HG03469 (cell line): ENCODE results near the gene VSIG4.
"Not testable (repeated sequence)": the region's sequence is repeated elsewhere in the genome, so short reads cannot be mapped to it uniquely, and the experiment has no call there.

Source experiments
- ATAC-seq: cut with Tn5 transposase; IDR thresholded peaks from one replicate; pipeline ENCODE4 v1.9.1; 2021; ENCODE audit warnings: mild to moderate bottlenecking, moderate library complexity, moderate number of reproducible peaks; ENCODE audit not compliant: unreplicated experiment

The VSIG4 gene, protein sequence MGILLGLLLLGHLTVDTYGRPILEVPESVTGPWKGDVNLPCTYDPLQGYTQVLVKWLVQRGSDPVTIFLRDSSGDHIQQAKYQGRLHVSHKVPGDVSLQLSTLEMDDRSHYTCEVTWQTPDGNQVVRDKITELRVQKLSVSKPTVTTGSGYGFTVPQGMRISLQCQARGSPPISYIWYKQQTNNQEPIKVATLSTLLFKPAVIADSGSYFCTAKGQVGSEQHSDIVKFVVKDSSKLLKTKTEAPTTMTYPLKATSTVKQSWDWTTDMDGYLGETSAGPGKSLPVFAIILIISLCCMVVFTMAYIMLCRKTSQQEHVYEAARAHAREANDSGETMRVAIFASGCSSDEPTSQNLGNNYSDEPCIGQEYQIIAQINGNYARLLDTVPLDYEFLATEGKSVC

DNA sequence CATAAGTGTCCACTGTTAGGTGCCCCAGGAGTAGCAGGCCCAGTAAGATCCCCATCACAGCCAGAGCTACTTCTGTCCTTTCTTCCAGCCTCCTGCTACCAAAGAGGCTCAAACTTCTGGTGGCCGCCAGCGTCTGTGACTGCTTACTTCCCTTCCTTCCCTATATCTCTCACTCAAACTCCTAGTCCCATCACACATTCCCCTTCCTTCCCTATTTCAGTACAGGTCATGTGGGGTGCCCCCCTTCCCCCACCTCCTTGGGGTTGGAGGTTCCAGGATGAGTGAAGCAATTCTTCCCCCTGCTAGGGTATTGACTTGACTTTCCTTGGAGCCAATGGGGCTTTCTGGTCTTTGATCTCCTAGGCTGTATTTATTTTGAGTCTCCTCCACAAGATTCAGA is at the start of gene VSIG4:
TSS of gene VSIG4 (minus strand) at position 137 of the 400 bp plus-strand sequence. CDS start at position 55, 82 bp downstream.
- ATAC-seq: no peak

DNA sequence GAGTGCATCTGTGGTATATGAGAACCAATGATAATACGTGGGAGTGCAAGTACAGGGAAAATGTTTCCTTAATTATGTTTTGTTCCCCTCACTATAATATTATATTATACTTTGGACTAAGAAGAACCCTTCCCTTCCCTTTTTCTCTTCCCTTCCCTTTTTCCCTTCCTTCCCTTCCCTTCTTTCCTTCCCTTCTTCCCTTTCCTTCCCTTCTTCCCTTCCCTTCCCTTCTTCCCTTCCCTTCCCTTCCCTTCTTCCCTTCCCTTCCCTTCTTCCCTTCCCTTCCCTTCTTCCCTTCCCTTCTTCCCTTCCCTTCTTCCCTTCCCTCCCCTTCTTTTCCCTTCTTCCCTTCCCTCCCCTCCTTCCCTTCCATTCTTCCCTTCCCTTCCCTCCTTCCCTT is 36.9 kb upstream of the VSIG4 start:
- ATAC-seq: no peak

DNA sequence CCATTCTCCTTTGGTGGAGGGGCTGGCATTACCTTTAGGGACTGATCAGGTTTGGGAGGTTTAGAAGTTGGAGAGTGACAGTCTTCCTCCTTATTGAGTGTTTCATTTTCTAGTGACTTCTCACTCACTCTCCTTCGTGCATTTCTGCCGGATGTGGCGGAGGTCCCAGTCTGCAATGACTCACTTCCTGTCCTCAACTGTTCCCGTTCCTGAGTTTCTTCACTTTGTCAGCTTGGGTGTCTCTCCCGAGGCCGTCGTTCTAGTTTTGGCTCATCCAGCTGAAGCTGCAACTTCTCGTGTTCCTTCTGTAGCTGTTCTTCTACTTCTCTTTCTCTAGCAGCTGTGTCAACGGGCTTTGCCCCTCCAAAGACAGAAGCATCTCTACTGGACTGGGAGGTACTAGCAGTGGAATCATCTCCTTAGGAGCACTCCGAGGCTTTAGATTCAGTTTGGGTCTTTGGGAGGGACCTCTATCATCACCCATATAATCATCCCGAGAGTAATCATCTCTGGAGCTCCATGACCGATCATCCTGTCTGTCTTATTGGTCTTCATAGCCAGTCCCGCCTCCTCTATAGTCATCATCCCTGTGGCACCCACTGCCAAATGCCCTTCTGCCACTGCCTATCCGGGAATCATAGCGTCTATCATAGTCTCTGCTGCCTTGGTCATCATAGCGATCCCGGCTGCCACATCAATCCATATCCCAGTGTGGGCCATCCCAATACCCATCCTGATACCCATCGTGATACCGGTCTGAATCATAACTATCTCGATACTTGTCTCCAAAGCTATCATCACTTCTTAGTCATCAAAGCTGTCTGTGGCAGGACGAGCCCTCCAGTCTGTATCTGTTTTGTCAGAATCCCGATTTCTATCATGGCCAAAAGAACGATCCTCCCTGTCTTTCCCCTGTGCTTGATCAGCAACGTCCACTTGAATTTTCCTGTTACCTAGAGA is 35.3 kb upstream of the VSIG4 start:
- ATAC-seq: no peak

DNA sequence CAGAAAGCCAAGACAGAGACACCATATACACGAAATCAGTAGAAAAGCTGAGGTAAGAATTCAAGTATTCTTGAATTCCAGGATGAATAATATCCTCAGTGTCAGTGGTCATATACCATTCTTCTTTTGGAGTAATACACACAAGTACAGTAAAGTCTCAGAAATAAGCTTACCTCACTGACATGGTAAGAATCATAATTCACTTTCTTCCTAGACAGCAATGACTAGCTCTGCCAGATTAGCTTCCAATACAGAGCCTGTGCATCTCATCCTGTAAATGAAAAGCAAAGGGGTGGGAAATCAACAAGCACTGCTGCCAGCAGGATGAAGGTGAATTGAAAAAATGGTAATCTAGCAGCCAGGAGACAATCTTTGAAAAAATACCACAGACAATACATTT is 31.2 kb upstream of the VSIG4 start:
- no peak for ATAC-seq

DNA sequence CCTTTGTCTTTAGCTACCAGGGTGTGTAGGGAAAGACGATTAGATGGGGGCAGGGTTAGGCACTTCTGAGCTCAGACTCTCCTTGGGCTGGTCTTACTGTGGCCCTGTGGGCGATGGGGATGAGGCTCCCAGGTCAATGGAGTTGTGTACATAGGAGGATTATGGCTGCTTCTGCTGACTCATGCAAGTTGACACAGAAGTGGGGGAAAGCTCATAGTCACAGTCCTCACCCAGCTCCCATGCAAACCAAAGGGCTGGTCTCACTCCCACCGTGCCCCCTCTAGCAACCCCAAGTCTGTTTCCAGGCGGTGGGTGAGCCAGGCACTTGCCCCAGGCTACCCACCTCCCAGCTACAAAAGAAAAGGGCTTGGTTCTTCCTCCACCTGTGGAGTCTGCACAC is 24.4 kb upstream of the VSIG4 start:
- ATAC-seq: no peak

DNA sequence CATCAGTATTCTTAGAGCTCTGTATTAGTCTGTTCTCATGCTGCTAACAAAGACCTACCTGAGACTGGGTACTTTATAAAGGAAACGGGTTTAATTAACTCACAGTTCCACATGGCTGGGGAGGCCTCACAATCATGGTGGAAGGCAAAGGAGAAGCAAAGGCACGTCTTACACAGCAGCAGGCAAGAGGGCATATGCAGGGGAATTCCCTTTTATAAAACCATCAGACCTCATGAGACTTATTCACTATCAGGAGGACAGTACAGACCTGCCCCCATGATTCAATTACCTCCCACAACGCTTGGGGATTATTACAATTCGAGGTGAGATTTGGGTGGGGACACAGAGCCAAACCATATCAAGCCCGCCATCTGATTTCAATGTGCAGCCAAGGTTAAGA is 17.1 kb upstream of the VSIG4 start:
- ATAC-seq: not testable (repeated sequence)

DNA sequence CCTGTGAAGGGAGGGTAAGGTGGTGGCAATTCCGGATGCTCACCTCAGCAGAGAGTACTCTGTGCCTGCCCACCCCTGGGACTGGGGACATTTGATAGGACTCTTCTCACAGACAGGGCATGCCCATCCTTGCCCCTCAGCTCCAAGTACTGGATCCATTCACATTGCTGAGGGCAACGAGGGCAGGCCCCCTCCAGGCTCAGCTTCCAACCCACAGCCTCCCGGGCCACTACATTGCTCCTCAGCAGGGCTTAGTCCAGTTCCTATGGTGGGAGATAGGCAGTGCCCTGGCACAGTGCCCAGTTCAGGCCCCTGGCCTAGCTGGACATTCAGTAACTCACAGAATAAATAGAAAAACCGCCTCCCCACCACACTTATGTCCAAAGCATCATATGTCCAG is 15.1 kb upstream of the VSIG4 start:
- no peak for ATAC-seq

DNA sequence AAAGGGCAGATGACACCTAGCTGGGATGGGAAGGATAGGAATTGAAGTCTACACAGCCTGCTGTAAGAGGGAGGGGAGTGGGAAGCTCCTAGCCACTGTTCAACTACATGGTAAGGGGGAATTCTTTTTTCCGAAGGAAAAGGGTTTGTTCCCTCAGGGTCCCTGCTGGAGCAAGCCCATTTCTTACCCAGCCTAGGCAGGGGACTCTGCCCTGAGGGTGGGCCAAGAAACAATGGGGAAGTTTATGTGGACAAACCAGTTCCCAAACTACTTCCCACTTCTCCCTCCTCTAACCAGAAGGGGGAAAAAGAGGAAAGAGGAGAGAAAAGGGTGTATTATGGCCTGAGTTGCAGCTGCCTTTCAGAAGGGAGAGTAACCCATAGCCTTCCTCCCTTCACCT is 13.5 kb upstream of the VSIG4 start:
- no peak for ATAC-seq

DNA sequence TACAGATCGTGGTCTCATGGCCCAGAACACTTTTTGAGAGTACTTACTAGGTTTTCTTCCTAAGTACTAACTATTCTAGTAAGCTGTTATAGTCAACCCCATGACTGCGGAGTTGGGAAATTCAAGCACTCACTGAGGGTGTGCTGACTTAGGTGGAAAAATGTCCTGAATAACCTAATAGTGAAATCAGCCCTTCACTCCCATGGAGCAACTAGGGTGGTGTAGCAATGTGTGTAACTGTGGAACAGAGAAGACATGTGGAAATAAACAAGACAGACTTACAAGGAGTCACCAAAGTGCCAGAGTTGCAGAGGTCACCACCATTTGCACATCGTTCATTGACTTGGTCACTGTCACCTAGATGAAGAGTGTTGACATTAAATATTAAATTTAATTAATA is 12.1 kb upstream of the VSIG4 start:
- no peak for ATAC-seq

DNA sequence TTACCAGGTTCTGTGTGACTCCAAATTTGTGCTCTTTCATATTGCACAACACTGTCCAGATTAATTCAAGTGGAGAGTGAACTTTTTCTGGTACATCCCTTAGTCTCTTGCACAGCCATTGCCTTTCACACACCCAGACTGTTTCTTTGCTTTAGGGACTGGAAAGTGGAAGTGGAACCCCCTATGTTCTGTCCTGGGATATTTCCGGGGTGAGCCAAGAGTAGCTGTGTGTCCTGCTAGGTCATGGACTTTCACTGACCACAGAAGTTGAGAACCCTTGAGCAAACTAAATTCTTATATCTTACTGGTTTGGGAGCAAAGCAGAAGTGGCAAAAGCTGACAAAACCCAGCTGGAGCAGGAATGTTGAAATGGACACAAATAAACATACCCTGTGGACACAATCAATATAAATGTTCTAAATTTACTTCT is 10.3 kb upstream of the VSIG4 start:
- ATAC-seq: no peak

DNA sequence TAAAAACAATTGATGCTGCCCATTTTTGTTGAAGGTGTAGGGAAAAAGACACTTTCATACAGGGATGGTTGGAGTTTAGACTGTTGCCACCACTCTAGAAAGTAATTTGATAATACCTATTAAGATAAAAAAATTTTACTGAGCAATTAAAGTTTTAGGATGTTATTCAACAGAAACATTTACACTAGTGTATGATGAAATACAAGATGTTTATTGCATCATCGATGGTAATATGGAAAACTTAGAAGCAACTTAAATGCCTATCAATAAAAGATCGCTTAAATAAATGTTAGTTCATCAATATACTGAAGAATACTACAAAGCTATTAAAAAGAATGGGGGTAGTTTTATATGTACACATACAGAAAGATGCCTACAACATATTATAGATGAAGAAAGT is 9.2 kb upstream of the VSIG4 start:
- no peak for ATAC-seq

DNA sequence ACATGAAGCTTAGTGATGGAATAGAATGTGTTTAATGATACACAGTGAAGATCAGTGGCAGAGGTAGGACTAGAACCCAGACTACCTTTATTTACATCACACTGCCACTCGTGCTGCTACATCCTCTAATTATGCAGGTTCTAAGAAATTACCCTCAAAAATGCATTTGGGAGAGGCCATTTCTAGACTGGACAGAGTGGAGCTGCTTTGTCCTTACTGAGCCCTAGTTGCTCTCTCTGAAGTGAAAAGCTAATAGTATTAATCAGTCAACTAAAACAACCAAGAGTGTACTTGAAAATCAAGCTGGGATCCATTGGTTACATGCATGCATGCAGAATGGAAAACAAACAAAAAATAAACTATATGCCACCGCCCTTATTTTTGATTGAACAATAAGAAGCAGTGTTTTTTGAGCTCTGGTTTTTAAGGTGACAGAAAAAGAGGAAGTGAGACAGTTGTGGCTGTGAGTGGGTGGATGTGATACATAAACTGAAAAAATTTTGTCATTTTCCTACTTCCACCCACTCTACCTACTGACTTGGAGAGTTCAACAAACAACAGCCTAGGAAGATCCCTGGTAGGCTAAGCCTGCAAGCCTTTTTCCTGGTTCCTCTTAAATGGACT is 6.8 kb upstream of the VSIG4 start:
- ATAC-seq: peak; percentile 66

DNA sequence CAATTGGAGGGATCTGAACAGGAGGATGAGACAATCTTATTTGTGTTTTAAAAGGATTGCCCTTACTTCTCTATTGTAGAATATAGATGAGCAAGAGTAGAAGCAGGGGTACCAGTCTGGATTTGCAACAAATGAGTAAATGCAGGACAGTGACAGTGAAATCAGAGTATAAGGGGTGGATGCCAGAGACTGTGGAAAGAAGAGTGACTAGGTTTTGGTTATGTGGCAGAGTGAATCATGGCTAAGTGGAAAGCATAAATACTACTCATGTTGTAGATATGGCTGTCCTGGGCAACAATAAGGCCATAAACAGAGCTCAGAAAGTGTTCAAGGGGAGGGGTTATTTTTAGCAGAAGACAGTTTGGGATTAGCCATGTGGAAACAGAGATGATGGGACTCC is 6.0 kb upstream of the VSIG4 start:
- ATAC-seq: no peak

DNA sequence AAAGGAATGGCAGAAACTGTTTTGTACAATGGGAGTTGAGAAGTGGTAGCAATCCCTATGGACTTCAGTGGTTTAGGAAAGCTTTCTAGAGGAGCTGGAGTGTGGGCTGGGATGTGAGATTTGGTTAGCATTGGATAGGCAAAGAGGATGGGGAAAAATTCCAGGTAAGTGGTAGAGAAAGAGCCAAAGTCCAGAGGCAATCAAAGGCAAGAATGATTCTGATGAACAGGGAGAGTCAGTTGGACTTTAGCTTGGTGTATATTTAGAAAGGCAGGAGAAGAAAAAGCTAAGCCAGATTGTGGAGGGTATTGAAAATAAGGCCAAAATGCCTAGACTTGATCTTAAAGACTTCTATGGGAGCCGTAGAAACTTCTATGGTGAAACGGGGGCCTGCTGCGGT is 3.7 kb upstream of the VSIG4 start:
- no peak for ATAC-seq

DNA sequence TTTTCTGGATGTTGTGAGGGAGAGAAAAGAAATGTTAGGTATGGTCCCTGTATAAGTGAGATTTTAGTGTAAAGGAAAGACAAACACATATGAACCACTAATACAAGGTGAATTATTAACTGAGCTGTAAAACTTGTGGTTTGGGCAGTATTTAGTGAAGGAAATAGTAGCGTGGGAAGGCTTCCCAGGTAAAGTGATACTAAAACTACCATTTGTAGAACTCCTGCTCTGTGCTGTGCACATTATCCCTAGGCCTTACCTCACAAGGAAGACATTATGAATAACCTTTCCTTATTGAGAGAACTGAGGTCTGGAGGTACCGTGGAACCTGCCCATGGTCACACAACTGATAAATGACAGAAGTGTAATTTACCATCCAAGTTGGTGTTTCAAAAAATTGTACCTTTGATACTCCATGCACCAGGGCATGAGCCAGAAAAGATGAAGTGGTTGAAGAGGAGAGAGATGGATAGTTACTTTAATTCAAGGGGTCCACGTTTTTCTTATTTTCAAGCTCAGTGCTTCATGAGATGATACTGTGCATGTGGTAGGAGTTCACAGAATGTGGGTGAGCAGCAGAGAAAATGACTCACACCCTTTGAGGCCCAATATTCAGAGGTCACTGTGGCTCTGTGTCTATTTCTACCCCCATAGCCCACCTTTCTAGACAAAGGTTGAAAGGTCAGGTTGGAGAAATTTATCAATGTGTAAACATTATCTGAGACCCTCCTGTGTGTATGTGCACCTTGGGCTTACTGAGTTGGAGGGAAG is 2.6 kb upstream of the VSIG4 start:
- peak; percentile 35 for ATAC-seq

DNA sequence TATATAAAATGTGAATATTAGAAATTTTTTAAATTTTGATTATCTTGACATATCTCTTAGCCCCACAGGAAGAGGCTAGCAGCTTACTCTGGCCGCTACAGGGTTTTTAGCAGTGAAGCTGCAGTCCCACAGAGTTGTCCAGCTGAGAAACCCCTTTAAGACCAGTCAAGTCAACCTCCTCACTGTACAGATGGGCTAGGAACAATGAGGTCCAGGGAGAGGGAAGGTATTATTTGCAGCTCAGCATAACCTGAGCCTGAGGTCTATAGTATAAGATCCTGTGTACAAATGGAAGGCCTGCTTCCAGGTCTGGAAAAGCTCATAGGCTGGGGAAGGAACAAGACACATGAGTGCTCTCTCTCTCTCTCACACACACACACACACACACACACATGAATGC is 1.8 kb downstream of the VSIG4 start:
- ATAC-seq: no peak

DNA sequence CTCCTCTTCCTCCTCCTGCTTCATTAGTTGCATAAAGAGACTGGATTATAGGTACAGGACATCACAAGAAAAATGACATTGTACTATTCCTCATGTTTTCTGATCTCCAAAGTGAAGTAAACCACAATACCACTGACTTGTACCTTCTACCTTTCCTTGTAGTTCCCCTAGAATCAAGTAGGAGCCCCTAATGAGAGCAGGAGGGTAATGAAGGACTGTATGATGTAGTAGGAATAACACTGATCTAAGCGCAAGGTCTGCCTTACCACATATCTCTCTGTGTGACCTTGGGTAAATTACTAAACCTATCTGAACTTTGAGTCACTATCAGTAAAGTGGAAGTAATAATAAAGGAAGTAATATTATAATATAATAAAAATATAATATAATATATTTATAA is 3.6 kb downstream of the VSIG4 start:
- no peak for ATAC-seq

DNA sequence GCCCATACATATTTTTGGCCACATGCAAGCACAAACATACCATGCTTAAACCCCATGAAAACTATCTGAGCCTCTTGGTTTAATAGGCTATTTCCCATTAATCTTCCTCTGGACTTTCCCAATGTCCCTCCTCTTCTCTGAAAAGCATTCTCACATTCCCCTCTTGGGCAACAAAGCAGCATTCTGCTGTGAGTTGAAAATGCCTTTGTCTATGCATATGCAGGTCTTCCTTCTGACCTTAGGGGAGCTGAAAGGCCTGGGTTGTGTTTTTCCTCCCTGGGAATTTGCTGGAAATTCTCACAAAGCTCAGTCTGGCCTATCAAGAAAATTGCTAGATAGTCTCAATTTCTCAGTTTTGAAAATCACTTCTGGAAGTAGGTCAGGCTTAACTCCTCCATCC is 4.2 kb downstream of the VSIG4 start:
- ATAC-seq: no peak

DNA sequence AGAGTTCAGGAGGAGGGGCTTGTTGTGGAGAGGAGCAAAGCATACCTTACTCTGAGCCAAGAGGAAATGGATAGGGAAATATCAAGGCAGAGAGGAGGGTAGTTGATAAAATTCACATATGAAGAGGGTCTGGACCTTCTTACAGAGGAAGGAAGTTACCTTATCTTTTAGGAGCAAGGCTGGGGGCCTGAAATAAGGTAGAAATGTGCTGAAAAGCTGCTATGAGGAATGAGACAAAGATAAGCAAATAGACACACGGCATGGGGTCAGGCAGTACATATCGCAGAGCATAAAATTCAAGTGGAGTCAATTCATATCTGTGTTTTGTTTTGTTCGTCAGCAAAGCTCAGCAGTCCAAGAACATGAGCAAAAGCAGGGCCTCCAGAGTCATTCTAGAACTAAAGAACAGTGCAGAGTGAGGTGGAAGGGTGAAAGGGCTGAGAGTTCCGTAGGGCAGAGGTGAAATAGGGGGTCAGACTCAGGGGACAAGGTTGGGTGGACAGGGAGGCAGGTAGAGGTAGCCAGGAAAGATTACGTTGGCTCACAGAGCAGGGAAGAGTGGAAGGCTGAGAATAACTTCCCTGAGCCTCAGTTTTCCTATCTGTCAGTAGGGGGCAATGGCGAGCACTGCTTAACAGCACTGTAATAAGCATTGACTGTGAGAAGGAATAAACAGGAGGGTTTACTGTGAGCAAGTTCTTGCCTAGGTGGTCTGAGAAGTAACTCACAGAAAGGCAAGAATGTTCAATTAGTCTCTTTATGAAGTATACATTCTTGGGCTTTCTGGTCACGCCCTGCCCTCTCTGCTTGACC is 9.2 kb downstream of the VSIG4 start:
- ATAC-seq: no peak

DNA sequence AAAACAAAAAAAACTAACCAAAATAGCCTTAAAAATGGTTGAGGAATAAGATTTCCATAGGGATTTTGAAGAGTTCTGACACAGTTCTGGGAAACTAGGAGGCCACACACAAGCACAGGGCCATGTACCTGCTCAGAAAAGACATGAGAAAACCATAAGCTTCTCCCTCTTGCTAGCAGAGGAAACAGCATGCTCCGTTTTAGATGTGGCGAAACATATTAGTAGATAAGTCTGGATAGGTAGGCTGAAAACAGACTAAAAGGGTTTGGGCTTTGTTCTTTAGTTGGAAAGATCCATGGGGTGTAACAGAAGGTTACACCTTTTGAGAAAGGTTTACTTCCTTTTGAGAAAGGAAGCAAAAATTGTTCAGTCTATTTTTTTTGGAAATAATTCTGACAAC is 10.9 kb downstream of the VSIG4 start:
- no peak for ATAC-seq
